Stimulated activated CD8-positive, alpha-beta memory T cell treated with anti-CD3 and anti-CD28 coated beads, Interleukin-7, amount 100 ng/mL, for 4 hours (primary cell): ENCODE data around the gene GRK6.
A peak's percentile ranks its signal among the peaks of the same experiment; 100 is the strongest.
"Not testable (repeated sequence)": the region's sequence is repeated elsewhere in the genome, so short reads cannot be mapped to it uniquely, and the experiment has no call there.

Source experiments
- DNase-seq, 2 donors: peaks; one replicate each; pipeline ENCODE4 v3.0.0-alpha.2; 2020; ENCODE audit warnings: low read depth in 2 of 2

Gene GRK6

GRCh38 chr5:177397875-177398390 lies 28.5 kb upstream of the GRK6 start:
- DNase-seq = no peak

GRCh38 chr5:177399997-177400868 lies 26.2 kb upstream of the GRK6 start, which contains the start of gene PFN3:
PFN3 (minus strand) TSS chr5:177400661; CDS start chr5:177400576, 85 bp downstream.
- DNase-seq = no peak

DNA sequence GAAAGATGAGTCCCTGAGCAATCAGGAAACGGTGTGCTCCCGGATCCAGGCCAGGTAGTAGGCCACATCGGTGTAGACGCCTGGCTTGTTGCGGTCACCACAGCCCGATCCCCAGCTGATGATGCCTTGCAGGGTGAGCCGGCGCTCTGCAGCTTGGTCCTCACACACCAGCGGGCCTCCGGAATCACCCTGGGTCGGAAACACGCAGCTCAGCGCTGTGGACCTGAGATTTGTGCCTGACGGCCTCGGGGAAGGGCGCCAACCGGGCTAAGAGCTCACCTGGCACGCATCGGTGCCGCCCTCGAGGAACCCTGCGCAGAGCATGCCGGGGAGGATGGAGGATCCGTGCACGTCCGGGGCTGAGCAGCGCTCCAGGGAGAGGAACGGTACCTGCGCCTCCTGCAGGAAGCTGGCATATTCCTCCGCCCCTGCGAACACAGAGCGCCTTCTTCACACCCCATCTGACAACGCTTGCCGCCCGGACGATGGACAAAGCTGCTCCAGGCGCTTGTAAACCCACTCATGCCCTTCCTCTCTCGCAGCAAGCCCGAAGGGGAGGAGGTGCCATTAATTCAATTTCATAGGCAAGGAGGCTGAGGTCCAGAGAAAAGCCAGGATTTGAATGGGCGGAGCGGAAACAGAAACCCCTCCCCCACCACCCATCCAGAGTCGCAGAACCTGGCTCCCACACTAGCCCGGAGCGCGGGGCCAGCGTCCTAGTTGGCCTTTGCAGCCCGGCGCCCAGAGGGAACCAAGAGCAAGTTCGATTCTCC lies 24.0 kb upstream of the GRK6 start:
- DNase-seq = peak in 1 of 2 donors; percentile 53

GRCh38 chr5:177403102-177403791 lies 23.2 kb upstream of the GRK6 start:
- peak in 1 of 2 donors; percentile 36 for DNase-seq

DNA sequence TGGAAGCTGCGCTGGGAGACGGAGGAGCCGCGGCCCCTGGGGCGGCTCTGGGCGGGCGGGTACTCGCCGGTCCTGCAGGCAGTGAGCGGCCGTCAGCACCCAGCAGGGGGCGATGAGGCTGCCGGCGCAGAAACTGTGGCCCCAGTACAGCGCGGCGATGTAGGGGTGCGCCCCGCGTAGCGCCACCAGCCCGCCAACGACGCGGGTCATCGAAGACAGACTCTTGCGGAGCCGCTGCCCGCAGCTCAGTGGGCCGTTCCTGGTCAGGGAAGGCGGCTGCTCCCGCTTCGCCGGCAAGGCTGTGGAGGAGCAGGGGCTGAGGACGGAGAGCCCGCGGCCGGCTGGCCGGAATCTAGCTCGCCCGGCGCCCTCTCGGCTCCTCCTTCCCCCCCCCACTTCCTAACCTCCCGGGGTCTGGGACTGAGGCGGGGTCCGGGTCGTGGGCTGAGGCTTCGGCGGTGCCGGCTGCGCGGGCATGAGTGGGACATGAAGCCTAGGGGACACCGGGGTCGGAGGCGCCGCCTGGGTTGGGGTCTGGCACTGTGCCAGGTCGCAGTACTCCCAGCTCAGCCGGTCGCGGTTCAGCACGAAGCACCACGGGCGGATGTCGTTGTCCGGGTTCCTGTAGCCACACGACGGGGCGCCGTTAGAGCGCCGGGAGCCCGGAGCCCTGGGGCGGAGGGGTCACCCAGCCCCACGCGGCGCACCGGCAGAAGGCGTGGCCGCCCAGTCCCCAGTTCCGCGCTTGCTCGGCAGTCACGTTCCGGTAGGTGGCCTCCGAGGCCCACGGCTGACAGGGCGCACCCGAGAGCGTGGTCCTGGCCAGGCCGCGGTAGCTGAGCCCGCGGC lies 22.5 kb upstream of the GRK6 start:
- DNase-seq = peak; percentile 72 to 82

DNA sequence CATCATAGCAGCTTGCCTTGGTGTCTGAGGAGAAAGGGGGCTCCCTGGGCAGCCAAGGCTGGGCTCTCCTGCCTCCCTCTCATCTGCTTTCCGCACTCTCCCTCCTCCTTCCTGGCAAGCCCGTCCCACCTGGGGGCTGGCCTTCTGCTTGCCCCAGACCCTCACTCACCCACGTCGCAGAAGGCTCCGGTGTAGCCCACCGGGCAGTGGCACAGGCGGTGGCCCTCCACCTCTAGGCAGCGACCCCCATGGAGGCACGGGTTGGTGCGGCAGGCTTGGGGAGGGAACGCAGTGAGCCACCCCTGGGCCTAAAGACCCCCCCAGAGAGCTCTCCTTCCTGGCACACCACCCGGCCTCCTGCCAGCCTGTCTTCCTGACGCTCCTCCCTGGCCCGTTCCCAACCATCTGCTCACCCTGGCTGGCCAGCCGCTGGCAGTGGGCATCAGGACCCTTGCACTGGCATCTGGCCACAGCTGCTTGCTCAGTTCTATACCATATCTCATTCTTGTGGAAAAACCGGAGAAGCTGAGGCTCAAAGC lies 21.8 kb upstream of the GRK6 start:
- no peak for DNase-seq

- DNase-seq = no peak
These were observed 21.2 kb upstream of the GRK6 start for GRCh38 chr5:177405312-177405711.

GRCh38 chr5:177405805-177406204 lies 20.7 kb upstream of the GRK6 start:
- no peak for DNase-seq

GRCh38 chr5:177409043-177409801 lies 17.3 kb upstream of the GRK6 start, which contains the start of gene F12:
F12 (minus strand) TSS chr5:177409564; CDS start chr5:177409527, 37 bp downstream.
- DNase-seq = no peak

GRCh38 chr5:177410575-177410974 lies 15.9 kb upstream of the GRK6 start:
- no peak for DNase-seq

DNA sequence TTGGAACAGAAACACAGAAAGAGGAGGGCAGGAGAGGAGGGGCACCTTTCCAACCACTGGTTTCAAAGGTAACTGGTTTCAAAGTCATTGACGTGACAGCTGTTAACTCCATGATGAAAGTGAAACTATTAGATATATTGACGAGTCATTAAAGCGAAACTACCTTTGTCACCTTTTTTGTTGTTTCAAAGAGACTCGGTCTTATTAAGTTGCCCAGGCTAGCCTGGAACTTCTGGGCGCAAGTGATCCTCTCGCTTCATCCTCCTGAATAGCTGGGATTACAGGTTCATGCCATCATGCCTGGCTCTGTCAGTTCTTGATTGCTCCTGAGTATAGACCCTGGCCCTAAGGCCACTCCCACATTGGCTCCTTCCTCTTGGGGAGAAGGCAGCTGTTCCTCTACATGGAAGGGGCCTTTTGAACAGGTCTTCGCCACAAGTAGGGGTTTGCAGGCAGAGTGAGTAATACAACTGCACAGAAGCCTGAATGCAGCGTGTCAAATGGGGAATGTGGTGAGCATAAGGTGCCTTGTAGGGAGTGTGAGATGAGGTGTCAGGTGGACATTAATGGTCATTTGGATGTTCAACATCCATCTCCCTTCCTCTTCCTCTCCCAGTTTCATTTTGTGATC lies 13.8 kb upstream of the GRK6 start:
- DNase-seq = no peak

DNA sequence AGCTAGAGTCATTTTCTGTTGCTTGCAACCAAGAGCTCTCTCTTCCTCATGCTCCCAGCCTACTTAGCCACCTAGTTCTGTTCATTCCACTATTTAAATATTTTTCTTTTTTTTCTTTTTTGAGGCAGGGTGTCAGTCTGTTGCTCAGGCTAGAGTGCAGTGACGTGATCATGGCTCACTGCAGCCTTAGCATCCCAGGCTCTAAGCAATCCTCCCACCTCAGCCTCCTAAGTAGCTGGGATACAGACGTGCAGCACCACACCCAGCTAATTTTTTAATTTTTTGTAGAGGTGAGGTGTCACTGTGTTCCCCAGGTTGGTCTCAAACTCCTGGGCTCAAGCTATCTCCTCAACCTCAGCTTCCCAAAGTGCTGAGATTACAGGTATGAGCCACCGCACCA lies 12.0 kb upstream of the GRK6 start:
- DNase-seq = no peak

DNA sequence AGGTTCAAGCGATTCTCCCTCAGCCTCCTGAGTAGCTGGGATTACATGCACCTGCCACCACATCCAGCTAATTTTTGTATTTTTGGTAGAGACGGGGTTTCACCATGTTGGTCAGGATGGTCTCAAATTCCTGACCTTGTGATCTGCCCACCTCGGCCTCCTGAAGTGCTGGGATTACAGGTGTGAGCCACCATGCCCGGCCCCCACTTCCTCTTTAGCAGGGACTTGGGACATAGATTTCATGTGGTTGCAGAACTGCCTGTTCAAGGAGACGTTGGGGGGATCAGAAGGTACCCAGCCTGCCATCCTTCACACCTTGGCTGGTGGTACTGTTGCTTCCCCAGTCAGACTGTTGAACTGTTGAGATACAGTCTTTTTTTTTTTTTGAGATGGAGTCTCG lies 9.4 kb upstream of the GRK6 start:
- not testable (repeated sequence) for DNase-seq

DNA sequence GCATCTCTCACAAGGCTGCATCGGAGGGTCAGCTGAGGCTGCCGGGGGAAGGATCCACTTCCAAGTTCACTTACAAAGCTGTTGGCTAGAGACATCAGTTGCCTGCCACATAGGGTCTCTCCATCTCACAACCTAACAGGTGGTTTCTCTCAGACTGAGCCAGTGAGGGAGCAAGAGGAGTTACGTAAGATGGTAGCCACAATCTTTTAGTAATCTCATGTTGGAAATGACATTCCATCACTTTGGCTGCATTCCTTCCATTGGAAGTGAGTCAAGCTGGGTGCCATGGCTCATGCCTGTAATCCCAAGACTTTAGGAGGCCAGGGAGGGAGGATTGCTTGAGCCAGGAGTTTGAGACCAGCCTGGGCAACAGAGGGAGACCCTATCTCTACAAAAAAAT lies 7.4 kb upstream of the GRK6 start:
- DNase-seq = no peak

- DNase-seq = not testable (repeated sequence)
These were observed 6.0 kb upstream of the GRK6 start for GRCh38 chr5:177420472-177420871.

DNA sequence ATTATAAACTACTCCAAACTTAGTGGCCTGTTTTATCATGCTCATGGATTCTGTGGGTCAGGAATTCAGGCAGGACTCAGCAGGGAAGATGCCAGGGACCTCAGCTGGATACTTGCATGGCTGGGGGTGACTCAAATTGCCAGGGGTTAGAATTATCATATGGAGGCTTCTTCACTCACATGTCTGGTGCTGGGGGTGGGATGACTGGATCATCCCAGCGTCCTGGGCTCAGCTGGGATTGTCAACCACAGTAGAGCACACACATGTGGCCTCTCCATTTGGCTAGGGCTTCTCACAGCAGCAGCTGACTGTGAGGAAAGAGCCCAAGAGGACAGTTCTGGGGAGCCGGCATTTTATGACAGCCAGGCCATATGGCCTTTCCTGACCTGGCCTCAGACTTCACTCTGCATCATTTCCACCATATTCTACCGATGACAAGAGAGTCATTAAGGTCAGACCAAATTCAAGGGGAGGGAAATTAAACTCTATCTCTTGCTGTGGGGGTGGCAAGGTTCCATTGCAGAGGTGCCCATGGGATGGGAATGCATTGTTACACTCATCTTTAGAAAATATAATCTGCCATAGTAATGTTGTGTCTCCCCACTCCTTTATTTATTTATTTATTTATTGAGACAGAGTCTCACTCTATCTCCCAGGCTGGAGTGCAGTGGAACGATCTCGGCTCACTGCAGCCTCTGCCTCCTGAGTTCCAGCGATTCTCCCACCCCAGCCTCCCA lies 5.2 kb upstream of the GRK6 start:
- no peak for DNase-seq

DNA sequence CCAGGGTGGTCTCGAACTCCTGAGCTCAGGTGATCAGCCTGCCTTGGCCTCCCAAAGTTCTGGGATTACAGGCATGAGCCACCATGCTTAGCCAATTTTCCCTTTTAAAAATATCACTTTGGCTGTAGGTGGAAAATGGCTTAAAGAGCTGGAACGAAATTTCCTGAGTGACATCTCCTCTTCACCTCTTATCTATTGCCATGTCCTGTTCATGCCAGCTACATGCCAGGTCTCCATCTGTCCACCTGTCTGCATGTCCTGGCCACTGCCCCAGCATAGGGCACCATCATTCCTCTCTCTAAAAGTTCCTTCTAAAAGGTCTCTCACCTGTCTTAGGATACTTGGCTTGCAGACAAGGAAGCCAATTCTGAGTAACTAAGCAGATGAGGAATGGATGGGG lies 2.8 kb upstream of the GRK6 start:
- DNase-seq = no peak

- DNase-seq = no peak
These were observed 1.2 kb upstream of the GRK6 start for GRCh38 chr5:177425196-177425800.
